PC-9 (cell line): ENCODE data around the gene RGS6.

Experiments used
- EZH2 ChIP-seq: fragments of 200-600 bp; sonication (generic); IDR thresholded peaks from 2 replicates; pipeline ENCODE4 v1.8.0; 2017; ENCODE audit warnings: antibody characterized with exemption, low read depth
- TF ChIP-seq, protein P1 (sequence below): fragments of 200-600 bp; sonication (generic); conservative IDR thresholded peaks from 2 replicates; pipeline ENCODE4 v1.6.1; 2017; ENCODE audit warnings: mixed run types, antibody characterized with exemption, mild to moderate bottlenecking, moderate library complexity

DNA sequence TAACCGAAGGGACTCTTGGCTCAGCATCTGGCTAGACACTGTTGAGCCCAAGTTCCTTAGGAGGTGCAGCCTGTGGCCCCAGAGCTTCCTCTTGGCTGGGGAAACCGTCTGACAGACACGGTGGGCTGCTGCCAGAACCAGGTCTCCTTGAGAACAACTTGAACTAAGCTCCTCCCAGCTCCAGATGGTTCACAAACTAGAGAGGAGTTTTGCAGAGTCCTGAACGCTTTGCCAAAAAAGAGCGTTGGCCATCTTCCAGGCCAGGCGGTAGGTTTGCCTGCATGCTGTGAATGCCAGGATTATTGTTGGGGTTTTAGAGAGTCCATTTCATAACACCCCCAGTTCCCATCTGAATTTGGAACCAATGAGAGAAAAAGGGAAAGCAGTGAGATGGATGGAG, 399.8 kb downstream of the RGS6 start:
- TF ChIP-seq EZH2 = no peak
- TF ChIP-seq, protein P1, sequence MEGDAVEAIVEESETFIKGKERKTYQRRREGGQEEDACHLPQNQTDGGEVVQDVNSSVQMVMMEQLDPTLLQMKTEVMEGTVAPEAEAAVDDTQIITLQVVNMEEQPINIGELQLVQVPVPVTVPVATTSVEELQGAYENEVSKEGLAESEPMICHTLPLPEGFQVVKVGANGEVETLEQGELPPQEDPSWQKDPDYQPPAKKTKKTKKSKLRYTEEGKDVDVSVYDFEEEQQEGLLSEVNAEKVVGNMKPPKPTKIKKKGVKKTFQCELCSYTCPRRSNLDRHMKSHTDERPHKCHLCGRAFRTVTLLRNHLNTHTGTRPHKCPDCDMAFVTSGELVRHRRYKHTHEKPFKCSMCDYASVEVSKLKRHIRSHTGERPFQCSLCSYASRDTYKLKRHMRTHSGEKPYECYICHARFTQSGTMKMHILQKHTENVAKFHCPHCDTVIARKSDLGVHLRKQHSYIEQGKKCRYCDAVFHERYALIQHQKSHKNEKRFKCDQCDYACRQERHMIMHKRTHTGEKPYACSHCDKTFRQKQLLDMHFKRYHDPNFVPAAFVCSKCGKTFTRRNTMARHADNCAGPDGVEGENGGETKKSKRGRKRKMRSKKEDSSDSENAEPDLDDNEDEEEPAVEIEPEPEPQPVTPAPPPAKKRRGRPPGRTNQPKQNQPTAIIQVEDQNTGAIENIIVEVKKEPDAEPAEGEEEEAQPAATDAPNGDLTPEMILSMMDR = no peak
